NCI-H187 treated with DMSO at 0.1 percent for 48 hours (cell line): ENCODE results near the gene CAST.
A peak's percentile ranks its signal among the peaks of the same experiment; 100 is the strongest.
"Not testable (repeated sequence)": the region's sequence is repeated elsewhere in the genome, so short reads cannot be mapped to it uniquely, and the experiment has no call there.

Experiments used
- DNase-seq: peaks from one replicate; lab custom pipeline; 2025; lab: John Stamatoyannopoulos, UW

The CAST gene

DNA sequence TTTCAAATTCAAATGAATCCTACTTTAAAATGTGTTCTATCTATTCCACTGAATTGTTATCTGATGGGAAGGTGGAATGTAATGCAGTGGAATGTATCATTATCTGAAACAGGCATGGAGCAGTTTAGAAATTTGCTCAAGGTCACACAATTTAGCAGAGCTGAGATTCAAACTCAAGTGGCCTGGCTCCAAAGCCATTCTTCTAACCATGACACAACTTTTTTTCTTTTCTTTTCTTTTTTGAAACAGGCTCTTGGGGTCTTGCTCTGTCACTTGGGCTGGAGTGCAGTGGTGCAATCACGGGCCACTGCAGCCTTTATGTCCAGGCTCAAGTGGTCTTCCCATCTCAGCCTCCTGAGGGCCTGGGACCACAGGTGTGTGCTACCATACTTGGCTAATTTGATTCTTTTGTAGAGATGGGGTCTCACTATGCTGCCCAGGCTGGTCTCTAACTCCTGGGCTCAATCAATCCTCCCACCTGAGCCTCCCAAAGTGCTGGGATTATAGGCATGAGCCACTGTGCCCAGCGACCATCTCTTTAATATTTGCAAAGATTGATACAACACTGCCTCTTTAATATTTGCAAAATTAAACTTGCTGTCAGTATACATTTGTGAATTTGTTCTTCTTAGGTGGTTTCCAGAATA lies 50.0 kb downstream of the CAST start:
- no peak for DNase-seq

DNA sequence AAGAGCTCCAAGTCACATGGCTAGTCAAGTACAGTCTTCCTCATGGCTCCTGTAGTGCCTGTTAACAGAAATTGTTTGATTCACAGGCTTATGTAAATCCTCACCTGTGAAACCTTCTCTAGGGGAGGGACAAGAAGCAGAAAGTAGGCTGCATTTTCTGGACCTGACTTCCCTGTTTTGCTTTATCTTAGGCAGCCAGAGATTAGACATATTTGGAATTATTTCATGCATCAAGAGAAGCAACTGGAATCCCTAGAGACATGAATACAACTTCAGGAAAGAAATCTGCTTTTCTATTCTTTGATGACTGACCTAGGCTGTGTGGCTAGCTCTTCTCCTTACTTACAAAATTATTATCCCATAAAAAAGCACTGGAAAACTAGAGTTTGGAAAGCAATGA lies 52.3 kb downstream of the CAST start:
- no peak for DNase-seq

DNA sequence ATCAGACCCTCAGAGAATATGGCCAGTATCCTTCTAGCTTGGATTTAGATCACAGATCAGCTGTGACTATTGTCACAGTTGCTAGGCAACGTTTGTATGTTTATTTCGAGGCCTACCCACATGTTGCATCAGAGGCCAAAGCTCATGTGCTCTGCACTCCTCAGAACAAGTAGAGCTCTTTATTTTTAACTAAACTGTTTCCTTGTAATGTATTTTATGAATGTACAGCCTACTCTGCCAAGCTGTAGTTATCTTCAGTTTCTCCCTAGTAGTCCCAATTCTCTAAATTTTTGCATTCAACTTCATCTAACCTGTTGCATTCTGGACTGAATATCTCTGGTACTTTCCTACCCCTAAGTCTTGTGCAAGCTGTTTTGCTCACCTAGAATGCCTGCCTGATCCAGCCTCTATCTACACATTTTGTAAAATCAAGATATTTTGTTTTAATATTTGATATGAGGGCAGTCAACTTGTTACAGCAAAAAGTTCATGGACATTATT lies 52.8 kb downstream of the CAST start:
- no peak for DNase-seq

DNA sequence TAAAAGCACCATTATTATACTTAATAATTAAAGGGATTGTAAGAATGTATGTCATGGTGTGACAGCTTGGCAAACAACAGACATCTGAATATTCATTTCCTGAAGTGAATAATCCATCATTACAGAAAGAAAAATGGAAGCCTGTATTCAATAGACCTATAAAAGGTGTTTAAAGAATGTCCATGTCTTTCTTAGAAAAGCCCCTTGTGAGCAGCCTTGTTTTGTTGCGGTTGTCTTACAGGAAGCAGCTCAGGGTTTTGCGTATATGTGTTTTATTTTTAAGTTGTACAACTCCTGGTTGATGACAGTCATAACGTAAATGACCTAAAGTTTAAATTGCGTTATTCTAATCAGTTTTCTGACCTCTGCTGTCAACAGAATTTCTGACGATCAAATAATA lies 53.8 kb downstream of the CAST start:
- DNase-seq = no peak

DNA sequence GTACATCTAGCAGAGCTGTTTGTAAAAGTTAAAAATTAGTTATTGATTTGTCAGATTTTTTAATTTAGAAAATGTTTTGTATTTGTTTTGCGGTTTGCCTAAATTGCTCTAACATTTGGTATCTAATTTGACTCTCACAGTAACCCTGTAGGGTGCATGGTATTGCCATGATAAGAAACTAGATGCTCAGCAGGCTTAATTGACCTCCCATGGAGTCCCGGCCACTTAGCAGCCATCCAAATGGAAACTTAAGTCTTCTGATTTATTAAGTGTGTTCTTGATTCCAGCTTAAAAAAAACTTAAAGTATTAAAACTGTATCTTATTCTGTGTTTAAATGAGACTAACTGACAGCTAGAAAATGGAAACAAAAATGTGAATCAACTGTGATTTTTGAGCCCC lies 54.5 kb downstream of the CAST start:
- no peak for DNase-seq

DNA sequence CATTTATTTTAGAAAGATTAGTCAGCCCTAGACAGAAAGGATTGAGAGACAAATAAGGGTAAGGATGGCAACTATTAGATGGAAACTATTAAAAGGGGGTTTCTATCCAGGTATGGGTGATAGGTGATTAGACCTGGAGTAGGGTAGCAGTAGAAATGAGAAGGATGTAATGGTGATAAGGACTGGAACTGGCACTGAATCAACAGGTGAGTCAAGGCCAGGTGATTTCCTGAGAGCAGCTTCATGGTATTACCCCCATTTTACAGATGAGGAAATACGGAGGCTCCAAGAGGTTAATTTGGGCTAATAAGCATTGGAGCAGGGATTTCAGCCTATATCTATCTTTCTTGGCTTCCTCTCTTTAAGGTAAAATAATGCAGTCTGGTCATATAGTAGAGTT lies 55.7 kb downstream of the CAST start:
- DNase-seq = no peak

DNA sequence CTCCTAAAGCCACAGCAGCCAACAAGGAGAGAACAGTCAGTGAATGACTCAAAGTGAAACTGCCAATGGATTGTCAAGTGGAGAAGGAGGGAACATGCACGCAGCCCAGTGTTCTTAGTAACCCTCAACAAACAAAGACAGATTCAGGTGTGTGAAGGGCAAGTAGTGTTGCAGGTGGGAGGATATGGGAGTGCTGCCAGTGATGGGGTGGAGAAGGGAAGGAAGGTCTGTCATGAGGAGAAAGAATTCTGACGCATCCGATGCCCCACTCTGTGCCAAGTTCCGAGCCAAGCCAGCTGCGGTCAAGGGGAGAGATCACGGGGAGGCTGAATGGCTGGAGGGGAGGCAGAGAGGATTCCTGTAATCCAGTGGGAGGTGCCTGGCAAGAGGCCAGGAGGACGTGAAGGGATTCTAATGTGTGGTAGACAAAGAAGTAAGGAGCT lies 56.5 kb downstream of the CAST start:
- DNase-seq = peak; percentile 85

DNA sequence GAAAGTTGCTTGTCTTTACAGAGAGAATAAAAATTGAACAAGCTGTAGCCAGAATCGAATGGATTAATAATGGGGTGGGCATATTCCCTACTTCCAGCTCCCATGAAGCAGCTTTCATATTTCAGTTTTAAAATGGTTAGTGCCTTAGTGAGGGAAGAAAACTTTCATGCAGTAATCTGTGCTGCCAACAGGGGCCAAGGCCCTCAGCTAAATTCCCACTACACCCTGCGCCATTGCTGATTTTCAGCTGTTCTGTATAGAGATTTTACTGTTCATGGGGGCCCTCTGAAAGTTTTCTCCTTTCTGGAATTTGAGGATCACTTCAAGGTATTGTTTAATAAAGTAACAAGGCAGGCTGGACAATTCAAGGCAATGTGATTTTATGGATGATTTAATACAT lies 58.2 kb downstream of the CAST start:
- DNase-seq = no peak

DNA sequence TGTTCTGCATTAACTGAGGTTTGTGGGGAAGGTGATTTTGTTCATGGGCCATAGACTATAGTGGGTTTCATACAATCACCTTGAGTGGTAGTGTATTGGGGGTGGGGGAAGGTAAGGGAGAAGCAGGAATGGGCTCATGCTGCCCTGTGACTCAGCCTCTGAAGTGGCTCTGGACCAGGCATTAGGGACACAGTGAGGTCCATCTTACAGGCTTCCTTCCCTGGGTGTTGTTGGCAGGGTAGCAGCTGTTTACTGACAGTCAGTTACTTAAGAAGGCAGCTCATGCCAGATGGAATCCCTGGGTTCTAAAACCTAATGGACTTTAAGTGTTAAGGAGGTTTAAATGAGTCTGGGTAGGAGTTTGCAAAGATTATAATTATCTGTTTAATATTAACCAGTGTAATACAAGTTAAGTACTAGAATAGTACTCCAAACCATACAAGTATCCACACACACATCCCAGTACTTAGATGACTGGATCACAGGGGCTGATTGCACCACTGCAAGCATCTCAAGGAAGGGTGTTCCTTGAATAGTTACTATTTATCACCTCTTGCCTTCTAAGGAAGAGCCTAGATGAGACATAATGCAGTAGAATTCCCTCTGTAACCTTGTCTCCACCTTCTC lies 59.3 kb downstream of the CAST start:
- DNase-seq = no peak

DNA sequence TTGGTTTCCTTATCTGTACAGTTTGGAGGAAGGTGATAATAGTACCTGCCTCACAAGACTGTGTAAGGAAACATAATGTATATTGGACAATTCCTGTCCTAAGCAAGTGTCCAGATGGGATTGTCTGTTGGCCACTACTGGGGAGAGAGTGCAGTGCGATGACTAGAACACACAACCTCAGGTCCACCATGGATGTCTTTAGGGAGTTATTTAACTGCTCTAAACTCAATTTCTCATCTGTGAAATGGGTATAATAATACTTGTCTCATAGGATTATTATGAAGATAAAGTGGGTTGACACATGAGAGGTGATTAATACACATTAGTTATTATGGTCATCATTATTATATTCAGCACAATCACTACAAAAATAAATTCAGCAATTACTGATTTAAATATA lies 63.1 kb downstream of the CAST start:
- no peak for DNase-seq

DNA sequence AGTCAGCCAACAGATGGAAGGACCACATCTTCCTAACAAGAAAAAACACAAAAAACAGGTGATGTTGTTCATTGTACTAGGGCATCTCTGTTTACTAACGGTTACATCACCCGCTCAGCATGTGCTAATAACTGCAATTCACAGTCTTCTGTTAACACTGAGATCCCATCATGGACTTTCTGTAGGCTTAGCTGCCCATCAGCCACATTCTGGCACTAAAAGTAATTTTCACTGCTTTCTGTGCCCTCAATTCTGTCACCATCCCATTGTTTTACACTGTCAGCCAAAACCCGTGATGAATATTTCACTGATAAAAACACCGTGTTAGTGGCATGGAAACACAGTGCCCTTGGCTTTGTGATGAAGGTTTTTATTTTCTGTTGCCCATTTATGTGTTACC lies 64.6 kb downstream of the CAST start:
- no peak for DNase-seq

DNA sequence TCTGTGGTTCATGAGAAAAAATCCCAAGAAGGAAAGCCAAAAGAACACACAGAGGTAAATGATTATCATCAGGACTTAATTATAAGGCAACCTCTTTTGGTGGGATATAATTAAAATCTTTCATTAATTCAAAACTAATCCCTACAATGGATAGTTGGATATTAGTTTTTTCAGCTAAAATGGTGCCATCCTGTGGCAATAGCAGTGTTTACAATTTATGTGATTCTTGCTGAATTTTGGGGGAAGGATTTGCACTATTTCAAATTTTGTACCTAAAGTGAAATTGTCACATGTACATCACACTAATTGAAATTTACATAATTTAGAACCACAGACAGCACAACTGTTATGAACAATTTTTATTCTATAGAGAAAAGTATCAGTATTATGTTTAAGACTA lies 67.0 kb downstream of the CAST start:
- no peak for DNase-seq

DNA sequence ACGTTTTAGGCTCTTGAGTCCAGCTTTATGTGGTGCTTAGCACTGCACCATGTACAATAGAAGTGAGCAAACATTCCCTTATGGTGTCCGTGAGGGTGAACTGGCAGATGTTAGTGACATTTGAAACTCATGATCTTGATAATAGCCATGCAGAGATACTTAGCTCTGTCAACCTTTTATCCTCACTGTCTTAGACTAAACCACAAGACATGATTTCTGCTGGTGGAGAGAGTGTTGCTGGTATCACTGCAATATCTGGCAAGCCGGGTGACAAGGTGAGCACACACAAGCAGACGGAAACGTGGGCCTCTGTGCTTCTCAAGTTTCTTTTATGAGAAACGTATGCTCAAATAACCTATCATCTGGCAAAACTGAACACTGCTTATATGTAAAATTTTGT lies 68.4 kb downstream of the CAST start:
- DNase-seq = peak; percentile 97

DNA sequence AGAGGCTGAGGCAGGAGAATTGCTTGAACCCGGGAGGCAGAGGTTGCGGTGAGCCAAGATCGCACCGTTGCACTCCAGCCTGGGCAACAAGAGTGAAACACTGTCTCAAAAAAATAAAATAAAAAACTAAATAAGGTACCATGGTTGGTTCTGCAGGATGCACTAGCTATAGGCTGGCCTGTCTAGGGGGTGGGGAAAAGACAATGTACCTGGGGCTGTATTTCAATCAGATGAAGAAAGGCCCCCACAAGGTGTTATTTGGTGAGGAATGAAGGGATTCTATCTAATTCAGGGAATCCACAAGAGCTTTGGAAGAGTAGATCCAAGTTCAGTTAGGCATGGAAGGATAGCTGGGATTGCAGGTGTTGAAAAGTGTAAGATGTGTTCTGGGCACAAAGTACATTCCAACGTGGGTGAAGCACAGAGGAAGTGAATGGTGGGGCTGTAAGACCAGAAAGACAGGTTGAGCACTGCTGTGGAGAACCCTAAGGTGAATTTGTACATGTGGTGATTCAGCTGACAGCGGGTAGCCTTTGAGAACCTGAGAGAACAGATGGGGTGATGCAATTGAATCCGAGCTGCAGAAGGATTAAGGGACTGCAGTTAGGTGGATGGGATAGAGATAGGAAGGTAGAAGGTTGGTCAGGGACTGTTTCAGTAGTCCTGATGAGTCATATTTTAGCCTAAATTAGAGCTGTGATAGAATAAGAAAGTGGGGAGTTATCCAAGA lies 71.8 kb downstream of the CAST start:
- DNase-seq = no peak

DNA sequence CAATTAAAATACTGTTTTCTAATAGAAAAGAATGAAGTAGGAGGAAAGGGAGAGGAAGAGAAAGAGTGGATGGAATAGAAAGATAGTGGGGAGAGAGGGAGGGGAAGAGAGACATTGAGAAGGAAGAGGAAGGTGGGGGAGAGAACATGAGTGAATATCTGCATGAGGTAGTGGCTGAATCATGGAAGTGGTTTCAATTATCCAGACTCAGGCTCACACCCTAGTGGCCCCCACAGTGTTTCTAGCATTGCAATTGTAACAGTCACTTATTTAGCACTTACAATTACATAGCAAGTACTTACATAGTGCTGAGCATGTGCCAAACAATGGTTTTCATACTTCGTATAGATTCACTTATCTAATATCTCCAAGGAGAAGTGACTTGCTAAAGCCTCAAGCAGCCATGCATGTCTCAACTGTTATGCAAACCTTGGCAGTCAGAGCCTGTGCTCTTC lies 72.7 kb downstream of the CAST start:
- DNase-seq = no peak

DNA sequence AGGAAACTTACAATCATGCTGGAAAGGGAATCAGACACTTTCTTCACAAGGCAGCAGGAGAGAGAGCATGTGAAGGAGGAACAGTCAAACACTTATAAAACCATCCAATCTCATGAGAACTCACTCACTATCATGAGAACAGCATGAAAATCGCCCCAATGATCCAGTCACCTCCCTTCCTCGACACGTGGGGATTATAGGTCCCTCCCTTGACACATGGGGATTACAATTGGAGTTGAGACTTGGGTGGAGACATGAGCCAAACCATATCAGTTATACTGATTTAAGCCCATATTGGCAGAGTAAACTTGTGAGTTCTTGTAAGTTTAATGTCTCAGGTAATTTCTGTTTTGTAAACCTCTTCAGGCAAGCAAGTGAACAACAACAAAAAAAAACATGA lies 74.8 kb downstream of the CAST start:
- DNase-seq = no peak

DNA sequence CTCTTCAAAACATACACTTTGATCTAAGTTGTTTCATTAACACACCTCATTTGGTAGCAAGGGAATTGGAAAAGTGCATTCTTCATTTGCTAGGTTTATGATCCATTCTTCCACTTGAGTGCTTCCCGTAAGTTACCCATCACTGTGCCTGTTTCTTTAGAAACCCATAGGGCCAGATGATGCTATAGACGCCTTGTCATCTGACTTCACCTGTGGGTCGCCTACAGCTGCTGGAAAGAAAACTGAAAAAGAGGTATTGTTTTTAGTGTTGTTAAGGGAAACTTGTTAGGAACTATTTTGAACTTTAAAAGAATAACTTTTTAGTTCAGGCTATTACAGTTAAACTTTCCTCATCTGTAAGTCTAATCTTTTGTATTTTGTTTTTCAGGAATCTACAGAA lies 78.9 kb downstream of the CAST start:
- no peak for DNase-seq

DNA sequence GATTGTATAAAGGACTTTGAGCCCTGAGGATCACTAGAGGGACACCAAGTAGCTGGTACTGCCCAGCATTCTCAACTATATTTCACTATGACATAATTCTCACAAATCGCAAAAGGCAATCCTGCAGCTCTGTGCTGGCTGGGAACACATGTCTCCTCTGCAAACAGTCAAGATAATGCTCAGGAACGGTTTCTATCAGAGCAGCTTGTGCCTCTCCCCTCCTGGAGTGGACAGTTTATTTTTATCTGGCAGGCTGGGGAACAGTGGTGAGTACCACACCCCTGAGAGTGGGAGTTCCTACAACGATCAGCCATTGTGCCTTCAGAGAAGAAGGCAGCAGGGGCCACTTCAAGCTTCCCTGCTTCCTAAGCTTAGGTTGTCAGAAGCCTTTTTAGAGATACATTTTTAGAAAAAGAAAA lies 79.7 kb downstream of the CAST start:
- peak; percentile 28 for DNase-seq

DNA sequence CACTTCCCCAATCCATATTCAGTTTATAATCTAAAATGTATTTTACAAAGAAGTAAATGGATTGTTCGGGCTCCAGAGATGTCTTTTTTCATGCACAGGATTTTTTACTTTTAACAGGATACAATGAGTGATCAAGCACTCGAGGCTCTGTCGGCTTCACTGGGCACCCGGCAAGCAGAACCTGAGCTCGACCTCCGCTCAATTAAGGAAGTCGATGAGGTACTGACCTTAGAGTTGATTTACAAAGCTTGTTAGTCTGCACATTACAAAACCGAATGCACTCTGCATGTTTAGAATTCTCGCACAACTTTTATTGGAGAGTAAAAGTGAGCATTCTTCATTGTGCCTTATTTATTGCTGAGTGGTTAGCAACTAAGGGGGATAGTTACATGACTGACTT lies 80.4 kb downstream of the CAST start:
- DNase-seq = no peak

DNA sequence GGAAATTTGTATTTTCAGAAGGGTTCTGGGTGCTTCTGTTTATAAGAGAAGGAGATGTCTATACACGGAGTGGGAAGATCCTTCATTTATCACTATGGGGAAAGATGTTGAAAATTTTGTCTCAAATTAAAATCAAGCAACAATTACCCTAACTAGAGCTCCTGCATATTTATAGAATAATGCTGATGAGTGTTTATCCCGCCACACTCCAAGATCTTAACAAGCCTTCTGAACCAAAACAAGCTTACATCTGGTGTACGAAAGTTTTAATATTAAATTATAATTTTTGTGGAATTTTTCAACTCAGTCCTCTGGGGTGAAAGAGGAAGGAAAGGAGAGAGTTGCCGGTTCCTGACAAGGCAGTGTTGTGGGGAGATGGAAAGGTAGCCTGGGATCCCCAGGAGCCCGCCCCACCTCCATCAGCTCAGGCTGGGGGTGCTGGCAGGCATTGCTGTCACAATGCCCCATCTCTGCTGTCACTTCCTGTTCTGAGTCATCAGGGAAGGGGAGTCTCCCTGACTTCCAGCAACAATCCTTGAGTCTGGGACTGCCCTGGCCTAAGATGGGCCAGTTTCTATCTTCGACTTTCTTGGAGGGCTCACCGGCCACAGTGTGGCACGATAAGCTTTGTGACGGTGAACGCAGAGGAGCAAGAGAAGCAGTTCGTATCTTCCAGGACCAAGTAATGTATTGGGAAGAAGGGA lies 81.0 kb downstream of the CAST start:
- no peak for DNase-seq

DNA sequence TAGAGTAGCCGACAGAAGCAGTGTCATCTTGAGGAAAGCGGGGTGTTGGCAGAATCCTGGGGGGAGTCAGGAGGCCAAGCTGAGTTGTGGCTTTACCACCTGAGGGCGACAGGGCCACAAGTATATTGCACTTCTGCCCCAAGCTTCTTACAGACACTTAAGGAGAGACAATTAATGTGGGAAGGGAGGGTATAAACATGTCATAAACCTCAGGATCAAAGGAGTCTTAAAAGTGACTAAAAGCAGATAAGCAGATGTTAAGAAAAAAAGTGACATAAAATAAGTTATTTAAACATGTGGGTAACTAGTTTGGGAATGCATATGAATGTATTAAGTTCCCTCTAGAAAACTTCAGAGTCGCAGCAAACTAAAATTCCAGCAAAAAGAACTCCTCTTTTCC lies 81.6 kb downstream of the CAST start:
- no peak for DNase-seq

DNA sequence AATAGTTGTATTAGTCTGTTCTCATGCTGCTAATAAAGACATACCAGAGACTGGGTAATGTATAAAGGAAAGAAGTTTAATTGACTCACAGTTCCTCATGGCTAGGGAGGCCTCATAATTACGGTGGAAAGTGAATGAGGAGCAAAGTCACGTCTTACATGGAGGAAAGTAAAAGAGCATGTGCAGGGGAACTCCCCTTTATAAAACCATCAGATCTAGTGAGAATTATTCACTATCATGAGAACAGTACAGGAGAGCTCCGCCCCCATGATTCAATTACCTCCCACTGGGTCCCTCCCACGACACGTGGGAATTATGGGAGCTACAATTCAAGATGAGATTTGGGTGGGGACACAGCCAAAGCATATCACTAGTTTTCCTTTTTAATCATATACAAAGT lies 82.0 kb downstream of the CAST start:
- not testable (repeated sequence) for DNase-seq

DNA sequence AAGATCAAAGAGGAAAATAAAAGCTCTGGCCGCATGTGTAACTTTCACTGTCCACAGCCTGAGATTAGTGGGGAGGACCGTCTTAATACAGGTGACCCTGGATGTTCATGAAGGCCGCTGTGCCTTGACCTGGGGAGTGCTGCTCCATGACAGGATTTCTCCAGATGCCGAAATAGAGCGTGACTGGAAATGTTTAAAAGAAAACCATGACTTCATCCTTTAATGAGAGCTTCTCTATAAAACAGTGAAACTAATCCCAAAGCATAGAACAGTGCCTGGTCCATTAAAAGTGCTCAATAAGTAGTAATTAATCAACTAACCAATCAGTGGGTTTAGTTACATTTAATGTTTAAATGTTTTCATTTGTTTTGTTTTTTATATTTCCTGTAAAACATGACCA lies 82.8 kb downstream of the CAST start:
- DNase-seq = no peak
